ENCODE results near the gene NDFIP2. TPM values are rescaled to one million over a fixed set of nuclear protein-coding genes. Genes with fewer than 3 reads are reported as not detected.

Gene NDFIP2, protein sequence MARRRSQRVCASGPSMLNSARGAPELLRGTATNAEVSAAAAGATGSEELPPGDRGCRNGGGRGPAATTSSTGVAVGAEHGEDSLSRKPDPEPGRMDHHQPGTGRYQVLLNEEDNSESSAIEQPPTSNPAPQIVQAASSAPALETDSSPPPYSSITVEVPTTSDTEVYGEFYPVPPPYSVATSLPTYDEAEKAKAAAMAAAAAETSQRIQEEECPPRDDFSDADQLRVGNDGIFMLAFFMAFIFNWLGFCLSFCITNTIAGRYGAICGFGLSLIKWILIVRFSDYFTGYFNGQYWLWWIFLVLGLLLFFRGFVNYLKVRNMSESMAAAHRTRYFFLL
- 59.3 and 74.8 TPM in 2 replicates for total RNA-seq

GRCh38 chr13:79480954-79481684, at the start of gene NDFIP2:
TSS of gene NDFIP2 (plus strand) at chr13:79481155. CDS start at chr13:79481204, 49 bp downstream.

Other genes starting within 250 kb of the NDFIP2 start
- gene RBM26, start 74.9 kb upstream of the NDFIP2 start, total RNA-seq, result 16.7 and 21.2 TPM in 2 replicates